SK-N-SH treated with all-trans-retinoic acid at 6 μM for 48 hours (cell line): ENCODE measurements around the gene UIMC1.
"Not testable (repeated sequence)": the region's sequence is repeated elsewhere in the genome, so short reads cannot be mapped to it uniquely, and the experiment has no call there.

ENCODE experiments used
- ARNTL ChIP-seq: fragments of 450-650 bp; formaldehyde crosslinking; IDR thresholded peaks from 2 replicates; pipeline ENCODE4 v1.5.0; 2020; ENCODE audit warnings: low read depth, mild to moderate bottlenecking, moderate library complexity, borderline replicate concordance
- BACH2 ChIP-seq: fragments of 250-450 bp; sonication (Bioruptor Pico); IDR thresholded peaks from 2 replicates; pipeline ENCODE4 v1.9.0; 2021; ENCODE audit warnings: mild to moderate bottlenecking, borderline replicate concordance
- CREB5 ChIP-seq: fragments of 250-450 bp; sonication (Bioruptor Pico); IDR thresholded peaks from 2 replicates; pipeline ENCODE4 v1.5.1; 2020; ENCODE audit warnings: low read depth, mild to moderate bottlenecking, moderate library complexity
- CSRNP3 ChIP-seq: fragments of 250-450 bp; sonication (Bioruptor Pico); IDR thresholded peaks from 2 replicates; pipeline ENCODE4 v1.5.1; 2021; ENCODE audit warnings: mild to moderate bottlenecking, moderate library complexity
- ESRRG ChIP-seq: fragments of 250-450 bp; sonication (Bioruptor Pico); IDR thresholded peaks from 2 replicates; pipeline ENCODE4 v1.6.1; 2021; ENCODE audit warnings: mild to moderate bottlenecking
- ISL1 ChIP-seq: fragments of 250-450 bp; sonication (Bioruptor Pico); IDR thresholded peaks from 2 replicates; pipeline ENCODE4 v2.1.2; 2022; ENCODE audit warnings: mild to moderate bottlenecking, moderate library complexity
- PATZ1 ChIP-seq: fragments of 250-450 bp; sonication (Bioruptor Pico); IDR thresholded peaks from 2 replicates; pipeline ENCODE4 v1.8.0; 2020; ENCODE audit warnings: mild to moderate bottlenecking, moderate library complexity, borderline replicate concordance
- RARB ChIP-seq: fragments of 250-450 bp; sonication (Bioruptor Pico); IDR thresholded peaks from 2 replicates; pipeline ENCODE4 v1.8.0; 2021; ENCODE audit warnings: mild to moderate bottlenecking, moderate library complexity
- SNAI2 ChIP-seq: fragments of 250-450 bp; sonication (Bioruptor Pico); IDR thresholded peaks from 2 replicates; pipeline ENCODE4 v1.5.0; 2020; ENCODE audit warnings: mild to moderate bottlenecking, moderate library complexity
- TCF4 ChIP-seq: fragments of 250-450 bp; sonication (Bioruptor Pico); IDR thresholded peaks from 2 replicates; pipeline ENCODE4 v1.8.0; 2021; ENCODE audit warnings: mild to moderate bottlenecking, moderate library complexity, borderline replicate concordance
- TSHZ2 ChIP-seq: fragments of 250-450 bp; sonication (Bioruptor Pico); IDR thresholded peaks from 2 replicates; pipeline ENCODE4 v1.5.0; 2020; ENCODE audit warnings: mild to moderate bottlenecking, moderate library complexity
- ZFP3 ChIP-seq: fragments of 250-450 bp; sonication (Bioruptor Pico); IDR thresholded peaks from 2 replicates; pipeline ENCODE4 v1.5.0; 2020; ENCODE audit warnings: mild to moderate bottlenecking, moderate library complexity
- ZNF565 ChIP-seq: fragments of 450-650 bp; formaldehyde crosslinking; conservative IDR thresholded peaks from 2 replicates; pipeline ENCODE4 v1.5.0; 2020; ENCODE audit warnings: low read depth, mild to moderate bottlenecking, moderate library complexity
- ZNF8 ChIP-seq: fragments of 450-650 bp; formaldehyde crosslinking; IDR thresholded peaks from 2 replicates; pipeline ENCODE4 v1.5.0; 2020; ENCODE audit warnings: mild to moderate bottlenecking, moderate library complexity

GRCh38 chr5:176993081-176993480 is 13.5 kb downstream of the UIMC1 start:
- not testable (repeated sequence) for TF ChIP-seq ZFP3; SNAI2 (CRISPR knock-in tag); PATZ1 (CRISPR knock-in tag); ISL1 (CRISPR knock-in tag); ZNF8 (CRISPR knock-in tag); BACH2 (CRISPR knock-in tag); CSRNP3; ESRRG (CRISPR knock-in tag); TSHZ2; TCF4 (CRISPR knock-in tag); CREB5; ARNTL (CRISPR knock-in tag); ZNF565 (CRISPR knock-in tag); RARB (CRISPR knock-in tag)
